Epithelial cell of prostate (primary cell): ENCODE measurements around the gene TTC23.
"Not testable (repeated sequence)": the region's sequence is repeated elsewhere in the genome, so short reads cannot be mapped to it uniquely, and the experiment has no call there.

Experiments used
- DNase-seq: peaks from one replicate; pipeline ENCODE4 v3.0.0-alpha.2; 2011; ENCODE audit warnings: low read depth, low spot score
- H3K27ac ChIP-seq: fragments of 450-650 bp; 2 replicates; pipeline ENCODE4 v1.5.1; 2017; ENCODE audit warnings: mild to moderate bottlenecking

Gene TTC23

GRCh38 chr15:99209326-99209725 is 40.1 kb downstream of the TTC23 start:
- DNase-seq = no peak
- H3K27ac ChIP-seq = no peak overlapping the region

GRCh38 chr15:99207672-99208071 is 41.7 kb downstream of the TTC23 start:
- DNase-seq = no peak
- H3K27ac ChIP-seq = no peak overlapping the region

DNA sequence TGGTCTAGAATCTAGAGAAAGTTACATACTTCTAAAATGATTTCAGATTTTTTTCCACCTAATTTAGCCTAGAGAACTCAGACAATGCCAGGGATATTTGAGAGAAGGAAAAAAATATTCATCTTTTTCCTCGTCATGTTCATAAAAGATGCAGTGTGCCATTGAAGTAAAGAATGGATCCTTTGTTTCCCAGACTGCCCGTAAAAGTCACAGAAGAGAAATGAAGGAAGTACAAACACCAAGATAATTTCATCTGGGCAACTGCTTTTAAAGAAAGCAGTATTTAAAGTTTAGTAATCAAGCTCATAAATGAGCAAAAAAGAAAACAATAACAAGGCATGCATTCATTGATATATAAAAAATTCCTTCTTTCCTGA is 47.2 kb downstream of the TTC23 start:
- H3K27ac ChIP-seq = no peak overlapping the region
- no peak for DNase-seq

DNA sequence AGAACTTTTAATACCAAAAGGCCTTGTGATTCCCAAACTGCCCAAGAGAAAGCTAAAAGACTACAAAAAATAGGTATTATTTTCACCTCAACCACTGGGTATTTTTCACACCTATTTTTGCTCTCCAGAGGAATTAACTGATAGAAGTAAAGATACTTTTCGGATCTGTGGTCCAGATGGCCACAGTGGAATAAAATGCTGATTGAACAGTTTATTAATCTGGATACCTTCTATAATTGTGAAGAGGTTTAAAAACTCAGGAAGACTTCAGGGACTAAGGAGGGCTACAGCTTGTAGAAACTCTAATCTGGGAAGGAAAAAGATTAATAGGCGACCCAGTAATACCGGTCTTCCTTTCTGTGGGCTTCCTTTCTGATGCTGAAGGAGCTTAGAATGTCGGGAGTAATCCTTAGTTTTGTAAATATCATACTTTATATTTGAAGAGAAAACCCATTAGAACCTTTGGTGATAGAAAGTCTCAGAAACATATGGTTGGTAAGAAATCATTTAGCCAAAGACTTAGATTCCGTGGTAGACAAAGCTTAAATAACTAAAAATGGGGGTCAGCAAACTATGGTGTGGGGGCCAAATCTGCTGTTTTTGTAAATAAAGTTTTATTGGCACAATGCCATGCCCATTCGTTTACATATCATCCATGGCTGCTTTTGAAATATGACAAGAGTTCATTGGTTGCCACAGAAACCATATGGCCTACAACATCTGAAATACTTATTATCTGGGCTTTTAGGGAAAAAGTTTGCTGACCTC is 47.8 kb downstream of the TTC23 start:
- DNase-seq = no peak
- no peak overlapping the region for H3K27ac ChIP-seq

- DNase-seq = no peak
- peak overlapping the region; percentile 46 for H3K27ac ChIP-seq
Measured at GRCh38 chr15:99197856-99198255, 51.5 kb downstream of the TTC23 start.

DNA sequence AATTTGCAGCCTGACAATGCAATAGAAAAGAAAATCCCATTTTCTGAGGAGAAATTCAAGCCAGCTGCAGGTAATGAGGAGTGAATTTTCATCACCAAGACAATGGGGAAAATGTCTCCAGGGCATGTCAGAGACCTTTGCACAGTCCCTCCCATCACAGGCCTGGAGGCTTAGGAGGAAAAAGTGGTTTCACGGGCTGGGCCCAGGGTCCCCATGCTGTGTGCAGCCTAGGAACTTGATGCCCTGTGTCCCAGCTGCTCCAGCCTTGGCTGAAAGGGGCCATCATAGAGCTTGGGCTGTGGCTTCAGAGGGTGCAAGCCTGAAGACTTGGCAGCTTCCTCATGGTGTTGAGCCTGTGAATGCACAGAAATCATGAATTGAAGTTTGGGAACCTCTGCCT is 57.2 kb downstream of the TTC23 start:
- DNase-seq, H3K27ac ChIP-seq: not testable (repeated sequence)

- H3K27ac ChIP-seq = no peak overlapping the region
- DNase-seq = no peak
Measured at GRCh38 chr15:99187936-99188335, 61.4 kb downstream of the TTC23 start.

GRCh38 chr15:99185414-99186130 is 63.8 kb downstream of the TTC23 start:
- no peak for DNase-seq
- no peak overlapping the region for H3K27ac ChIP-seq

- no peak for DNase-seq
- H3K27ac ChIP-seq = no peak overlapping the region
Measured at GRCh38 chr15:99182791-99183190, 66.6 kb downstream of the TTC23 start.

DNA sequence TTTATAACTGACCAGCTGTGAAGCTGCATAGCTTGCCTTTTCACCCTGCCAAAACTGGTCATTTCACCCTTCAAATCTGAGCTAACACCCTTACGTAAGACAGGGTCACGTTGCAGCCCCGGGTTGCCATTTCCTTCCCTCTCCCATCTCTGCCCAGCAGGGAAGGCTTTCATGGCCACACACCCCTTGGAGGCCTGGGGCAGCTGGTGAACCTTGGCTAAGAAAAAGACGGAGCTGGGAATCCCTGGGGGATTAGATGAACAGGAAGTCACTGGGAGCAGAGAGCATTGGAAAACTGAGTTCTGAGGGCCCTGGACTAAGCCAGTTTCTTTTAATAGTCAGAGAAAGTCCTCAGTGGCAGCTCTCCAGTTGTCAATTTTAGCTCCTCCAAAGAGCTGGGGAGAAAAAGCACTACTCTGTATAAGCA is 67.8 kb downstream of the TTC23 start:
- no peak for DNase-seq
- H3K27ac ChIP-seq = no peak overlapping the region

DNA sequence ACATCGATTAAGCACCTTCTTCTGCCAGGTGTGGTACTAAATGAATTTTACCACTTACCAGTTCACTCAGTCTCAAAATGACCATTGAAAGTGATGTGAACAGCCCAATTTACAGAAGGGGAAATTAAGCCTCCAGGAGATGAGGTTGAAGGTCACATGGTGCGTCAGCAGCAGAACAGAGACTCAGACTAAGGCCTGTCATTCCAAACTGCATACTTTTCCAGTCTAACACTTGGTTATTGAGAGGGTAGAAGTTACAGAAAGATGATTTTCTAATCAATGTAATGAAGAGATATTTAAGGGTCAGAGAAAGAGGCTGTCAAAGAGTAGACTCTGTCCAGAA is 68.4 kb downstream of the TTC23 start:
- H3K27ac ChIP-seq = no peak overlapping the region
- no peak for DNase-seq

DNA sequence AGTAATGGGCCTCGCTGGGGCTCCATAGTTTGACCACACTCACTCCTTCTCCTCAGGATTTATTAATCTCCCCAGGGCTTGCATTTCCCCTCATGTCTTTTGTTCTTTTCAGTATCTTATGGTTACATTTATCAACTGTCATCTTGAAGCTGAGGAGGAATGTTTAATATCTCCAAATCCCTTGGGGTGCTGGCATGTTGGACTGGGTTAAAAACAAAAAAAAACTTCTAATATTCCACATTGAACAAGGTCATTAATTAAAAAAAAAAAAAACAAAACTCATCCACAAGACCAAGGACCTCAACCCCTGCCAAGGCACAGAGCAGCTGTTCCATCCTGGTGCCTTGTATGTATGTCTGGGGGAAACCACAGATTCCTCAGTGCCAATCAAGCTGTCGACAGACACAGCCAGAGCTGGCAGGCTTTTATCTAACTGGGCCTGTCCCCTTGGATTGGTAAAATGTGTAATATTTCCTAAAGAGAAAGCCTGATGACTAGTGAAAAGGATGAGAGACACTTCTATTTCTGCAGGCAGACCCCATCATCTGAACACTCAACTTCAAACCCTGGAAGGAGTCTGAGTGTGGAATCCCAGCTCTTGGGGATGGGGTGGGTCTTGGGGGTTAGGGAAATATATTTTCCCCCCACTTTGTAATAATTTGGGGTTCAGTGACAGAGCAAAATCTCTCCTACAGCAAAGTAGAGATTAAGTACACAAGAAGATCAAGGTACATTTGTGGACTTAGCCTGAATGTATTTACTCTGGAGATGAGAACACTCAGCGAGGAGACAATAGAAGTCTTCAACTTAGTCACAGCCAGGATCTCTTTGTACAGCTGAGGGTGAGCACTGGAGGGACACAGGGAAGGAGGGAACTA is 69.1 kb downstream of the TTC23 start:
- H3K27ac ChIP-seq = no peak overlapping the region
- no peak for DNase-seq

DNA sequence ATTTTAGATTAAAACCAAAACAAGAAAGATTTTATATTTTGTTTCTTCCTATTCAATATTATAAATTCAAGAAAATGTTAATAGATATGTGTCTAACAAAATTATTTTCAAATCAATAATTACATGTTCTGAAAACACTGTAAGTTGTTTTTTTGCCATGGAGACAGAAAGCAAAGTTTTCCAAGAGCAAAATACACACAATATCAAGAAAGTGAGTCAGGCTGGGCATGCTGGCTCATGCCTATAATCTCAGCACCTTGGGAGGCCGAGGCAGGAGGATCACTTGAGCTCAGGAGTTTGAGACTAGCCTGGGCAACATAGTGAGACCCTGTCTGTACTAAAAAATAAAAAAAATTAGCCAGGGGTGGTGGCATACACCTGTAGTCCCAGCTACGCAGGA is 71.7 kb downstream of the TTC23 start:
- no peak overlapping the region for H3K27ac ChIP-seq
- DNase-seq = no peak

GRCh38 chr15:99176757-99177156 is 72.6 kb downstream of the TTC23 start:
- no peak for DNase-seq
- H3K27ac ChIP-seq = no peak overlapping the region

DNA sequence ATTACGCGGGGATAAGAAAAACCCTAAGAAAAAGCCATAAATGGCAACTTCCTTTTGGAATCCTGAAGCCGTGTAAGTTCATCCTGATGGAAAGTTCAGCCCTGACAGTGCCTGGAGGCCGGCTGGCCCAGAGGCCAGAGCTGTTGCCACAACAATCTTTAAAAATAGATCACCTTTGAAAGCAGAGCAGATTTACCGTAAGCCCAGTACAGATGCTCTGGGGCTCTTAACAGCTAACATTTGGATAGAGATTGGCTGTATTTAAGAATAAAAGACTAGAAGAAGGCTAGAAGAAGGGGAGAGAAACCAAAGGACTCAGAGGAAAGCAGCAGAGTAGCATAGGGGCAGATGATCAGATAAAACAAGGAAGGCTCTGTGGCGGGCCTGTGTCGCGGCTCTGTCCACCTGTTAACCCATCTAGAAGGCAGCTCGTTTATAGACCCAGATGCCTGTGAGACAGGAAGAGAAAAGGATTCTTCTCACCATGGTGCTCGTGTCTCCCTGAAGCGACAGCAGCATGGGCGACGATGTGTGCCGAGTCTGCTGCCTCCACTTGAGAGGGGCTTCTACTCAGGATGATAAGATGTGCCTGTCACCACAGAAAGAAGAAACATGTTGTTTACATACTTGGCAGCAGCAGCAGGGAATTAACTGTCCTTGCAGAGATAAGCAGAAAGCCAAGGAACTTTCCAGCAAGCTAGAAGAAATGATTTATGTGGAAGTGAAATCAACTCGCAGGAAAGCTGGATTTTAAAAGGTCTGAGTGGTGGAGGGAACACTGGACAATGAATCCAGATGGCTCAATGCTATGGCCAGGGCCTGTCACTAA is 74.6 kb downstream of the TTC23 start:
- H3K27ac ChIP-seq = no peak overlapping the region
- DNase-seq = no peak

- no peak for DNase-seq
- no peak overlapping the region for H3K27ac ChIP-seq
Measured at GRCh38 chr15:99172989-99173388, 76.4 kb downstream of the TTC23 start.

DNA sequence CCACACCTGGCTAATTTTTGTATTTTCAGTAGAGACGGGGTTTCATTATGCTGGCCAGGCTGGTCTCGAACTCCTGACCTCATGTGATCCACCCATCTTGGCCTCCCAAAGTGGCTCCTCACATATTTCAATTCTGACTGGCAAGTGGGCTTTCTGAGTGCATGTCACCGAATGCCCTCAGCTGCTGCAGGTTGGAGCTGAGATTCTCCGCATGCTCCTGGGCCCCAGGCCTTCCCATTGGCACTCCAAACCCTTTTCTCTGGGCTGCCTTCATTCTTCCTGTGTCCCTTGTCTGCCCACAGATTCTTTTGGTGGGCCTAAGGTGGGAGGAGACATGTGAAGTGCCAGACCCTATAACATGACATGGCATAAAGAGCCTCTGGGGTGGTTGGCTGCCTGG is 77.2 kb downstream of the TTC23 start:
- DNase-seq = no peak
- H3K27ac ChIP-seq = no peak overlapping the region

- H3K27ac ChIP-seq = no peak overlapping the region
- DNase-seq = no peak
Measured at GRCh38 chr15:99170476-99171065, 78.8 kb downstream of the TTC23 start.

- no peak overlapping the region for H3K27ac ChIP-seq
- no peak for DNase-seq
Measured at GRCh38 chr15:99169769-99170311, 79.5 kb downstream of the TTC23 start.
